ENCODE measurements around the gene ADSS2.

ADSS2 gene

DNA sequence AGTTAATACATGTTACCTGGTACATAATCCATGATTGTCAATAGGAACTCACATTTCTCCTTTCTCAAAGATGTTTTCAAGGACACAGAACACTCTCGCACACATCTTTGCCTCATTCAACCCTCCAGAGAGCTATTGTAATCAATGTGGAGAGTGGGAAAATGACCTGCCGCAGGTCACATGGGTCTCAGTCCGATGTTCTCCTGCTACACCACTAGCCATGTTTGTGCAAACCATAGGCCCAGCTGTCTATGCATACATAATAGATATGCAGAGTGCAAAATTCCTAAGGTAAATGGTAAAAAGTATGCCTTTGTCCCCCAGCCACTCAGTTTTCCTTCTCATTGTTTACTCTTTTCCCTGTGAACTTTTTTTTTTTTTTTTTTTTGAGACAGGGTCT, 89.2 kb downstream of the ADSS2 start:
- DNase-seq, result no peak

GRCh38 chr1:244361764-244362473, 89.8 kb downstream of the ADSS2 start:
- no peak for DNase-seq
